NCI-H2107 (cell line): ENCODE results near the gene LRPPRC.
"Not testable (repeated sequence)": the region's sequence is repeated elsewhere in the genome, so short reads cannot be mapped to it uniquely, and the experiment has no call there.

Experiments used
- DNase-seq: peaks from one replicate; lab custom pipeline; 2025; lab: John Stamatoyannopoulos, UW

LRPPRC gene

DNA sequence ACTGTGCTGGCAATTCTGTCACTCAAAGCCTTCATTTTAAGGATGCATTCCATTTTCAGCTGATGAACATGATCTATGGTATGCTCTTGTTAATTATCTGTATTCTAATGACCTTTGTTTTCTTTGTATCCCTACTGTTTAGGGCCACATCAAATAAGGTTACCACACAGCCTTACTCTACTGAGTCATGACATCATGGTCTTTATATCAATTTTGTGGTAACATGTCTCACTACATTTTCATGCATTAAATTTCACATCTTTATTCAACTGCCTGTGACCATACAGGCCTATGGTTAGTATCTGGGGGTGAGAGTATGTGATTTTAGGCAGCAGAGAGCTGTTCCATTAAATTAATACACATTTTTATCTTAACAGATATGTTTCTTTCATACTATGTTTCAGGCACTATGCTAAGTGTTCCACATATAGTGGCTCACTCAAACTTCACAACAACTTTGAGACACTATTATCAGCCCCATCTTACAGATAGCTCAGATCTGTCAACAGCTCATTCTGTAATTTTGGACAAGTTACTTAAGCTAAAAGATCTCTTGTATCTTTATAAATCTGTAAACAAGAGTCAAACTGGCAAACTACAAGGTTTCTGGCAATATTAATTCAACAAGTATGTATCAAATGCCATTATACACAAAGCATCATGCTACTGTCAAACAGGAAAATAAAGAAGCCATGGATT is 18.0 kb downstream of the LRPPRC start:
- no peak for DNase-seq

DNA sequence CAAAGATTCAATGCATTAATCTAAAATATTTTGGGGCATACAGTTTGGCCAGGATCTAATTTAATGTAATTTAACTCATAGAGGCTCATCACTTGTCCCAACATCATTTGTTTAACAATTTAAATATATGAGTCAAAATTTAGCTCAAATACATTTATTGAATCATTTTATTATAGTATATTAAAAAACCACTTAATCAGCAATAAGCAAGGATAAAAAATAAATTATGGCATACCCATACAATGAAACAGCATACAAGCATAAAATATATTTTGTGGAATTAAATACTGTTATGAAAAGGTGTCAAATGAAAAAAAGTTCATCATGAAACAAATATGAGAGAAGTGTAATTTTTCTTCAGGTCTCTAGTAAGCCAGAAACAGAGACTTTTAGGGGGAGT is 34.9 kb downstream of the LRPPRC start:
- no peak for DNase-seq

DNA sequence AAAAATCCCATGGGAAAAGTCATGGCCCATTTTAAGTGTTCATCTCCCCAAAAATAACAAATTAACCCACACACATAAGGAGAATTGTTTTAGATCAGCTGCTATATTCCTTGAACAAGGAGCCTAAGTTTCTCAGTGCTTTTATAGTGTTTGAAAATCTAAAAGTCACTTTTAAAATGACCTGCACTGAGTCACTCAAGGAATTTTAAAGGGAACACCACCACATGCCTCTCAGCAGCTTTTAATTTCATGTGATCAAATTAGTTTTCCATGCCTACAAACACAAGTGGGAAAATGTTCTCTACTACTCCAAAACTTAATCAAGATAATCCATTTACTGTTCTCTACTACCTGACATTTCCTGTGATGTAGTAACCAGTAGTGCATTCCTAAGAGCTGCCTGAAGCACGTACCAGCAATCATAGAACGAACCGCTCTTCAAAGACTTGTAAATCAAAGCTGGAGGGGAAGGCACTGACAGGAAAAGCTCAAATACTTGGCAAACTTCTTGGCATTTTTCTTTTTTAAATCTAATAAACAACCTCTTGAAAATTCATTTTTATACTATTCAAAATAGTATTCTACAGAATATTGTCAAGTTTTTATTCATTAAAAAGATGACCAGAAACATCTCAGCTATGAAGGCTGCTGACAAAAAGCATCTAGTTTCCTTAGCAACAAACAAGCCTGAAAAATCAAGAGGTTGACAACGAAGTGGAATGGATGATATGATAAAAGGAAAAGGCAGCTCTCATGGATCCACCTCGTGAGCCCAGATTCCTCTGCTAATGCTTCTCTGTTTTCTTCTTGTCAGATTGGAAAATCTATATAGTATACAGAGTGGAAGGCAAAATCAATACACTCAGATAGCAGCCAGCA is 37.2 kb downstream of the LRPPRC start:
- no peak for DNase-seq

DNA sequence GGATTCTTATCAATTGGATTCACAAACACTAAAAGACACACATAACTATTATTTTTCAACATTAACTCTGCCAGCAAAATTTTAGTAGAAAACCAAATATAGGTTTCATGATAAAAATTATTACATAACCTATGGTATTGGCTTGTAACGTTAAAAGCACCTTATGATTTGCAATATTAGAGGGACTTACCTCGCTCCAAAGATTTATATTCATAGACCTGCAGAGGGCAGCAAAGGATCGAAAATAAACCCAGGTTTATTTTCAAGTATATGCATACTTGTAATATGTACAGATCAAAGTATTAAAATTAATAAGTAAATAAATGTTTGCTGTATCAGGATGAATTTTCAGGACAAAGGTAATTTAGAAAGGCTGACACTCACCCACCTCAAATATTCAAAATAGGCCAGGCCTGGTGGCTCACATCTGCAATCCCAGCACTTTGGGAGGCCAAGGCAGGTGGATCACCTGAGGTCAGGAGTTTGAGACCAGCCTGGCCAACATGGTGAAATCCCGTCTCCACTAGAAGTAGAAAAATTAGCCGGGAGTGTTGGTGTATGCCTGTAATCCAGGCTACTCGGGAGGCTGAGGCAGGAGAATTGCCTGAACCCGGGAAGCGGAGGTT is 45.3 kb downstream of the LRPPRC start:
- no peak for DNase-seq

DNA sequence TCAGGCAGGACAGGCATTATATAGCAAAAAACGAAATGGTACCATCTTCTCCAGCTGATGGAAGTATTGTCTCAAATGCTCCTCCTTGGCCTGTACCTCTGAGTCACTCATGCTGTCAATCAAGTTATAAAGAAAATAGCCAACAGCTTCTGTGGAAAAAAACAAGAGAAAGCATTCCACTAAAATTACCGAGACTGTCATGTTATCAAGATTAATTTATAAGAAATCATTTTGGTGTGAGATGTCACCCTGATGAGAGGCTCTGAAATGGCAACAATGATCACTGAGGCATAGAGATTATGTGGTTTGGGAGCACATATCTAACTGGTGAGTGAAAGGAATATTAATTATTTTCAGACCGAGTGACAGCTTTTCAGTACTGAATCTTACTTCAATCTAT is 47.4 kb downstream of the LRPPRC start:
- DNase-seq = no peak

DNA sequence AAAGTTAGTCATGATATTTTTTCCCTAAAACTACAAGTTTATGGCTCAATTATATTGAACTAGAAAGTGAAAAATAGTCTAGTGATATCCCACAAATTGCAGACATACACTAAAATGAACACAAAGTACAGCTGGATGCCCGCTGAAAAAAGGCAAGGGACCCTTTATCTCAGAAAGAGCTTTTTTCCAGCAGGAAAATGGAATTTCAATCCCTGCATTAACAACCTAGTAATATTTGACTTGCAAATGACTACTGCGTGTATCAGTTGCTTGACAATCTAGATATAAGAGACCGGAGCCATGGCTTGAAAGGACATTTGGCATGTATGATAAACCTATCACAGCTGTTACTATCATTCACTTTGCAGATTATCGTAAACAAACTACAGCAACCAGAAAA is 49.1 kb downstream of the LRPPRC start:
- DNase-seq = no peak

DNA sequence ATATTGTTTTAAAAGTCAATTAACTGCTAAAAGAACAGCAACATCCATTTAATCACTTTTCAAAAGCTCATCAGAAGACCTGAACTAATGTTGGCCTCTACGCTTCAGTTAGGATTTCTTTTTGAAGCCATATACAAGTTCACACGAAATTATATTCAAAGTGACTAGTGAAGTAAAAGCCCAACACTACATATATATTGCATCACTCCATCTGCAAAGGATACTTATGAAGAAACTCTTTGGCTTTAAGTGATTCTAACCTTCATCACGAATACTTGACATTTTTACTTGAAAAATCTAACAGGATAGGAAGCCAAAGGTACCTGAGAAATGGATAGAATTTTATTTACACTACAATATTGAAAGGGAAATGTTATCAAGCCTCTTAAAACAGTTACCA is 50.4 kb downstream of the LRPPRC start:
- no peak for DNase-seq

DNA sequence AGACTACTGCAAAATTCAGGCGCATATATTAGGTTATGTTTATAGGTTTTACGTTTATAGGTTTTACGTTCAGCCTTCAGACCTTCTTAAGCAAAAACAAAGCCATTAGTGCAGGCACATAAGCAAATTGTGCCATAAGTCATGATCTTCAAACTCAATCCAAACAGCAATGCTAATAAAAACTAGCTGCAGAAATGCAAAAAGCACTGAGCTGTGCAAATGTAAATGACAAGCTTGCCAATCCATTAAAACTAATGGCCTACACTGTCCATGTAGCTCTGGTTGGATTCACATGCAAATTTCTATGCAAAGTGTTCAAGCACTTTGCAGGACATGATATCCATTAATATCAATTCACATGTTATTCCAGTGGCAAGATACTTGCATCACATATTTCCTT is 50.9 kb downstream of the LRPPRC start:
- no peak for DNase-seq

DNA sequence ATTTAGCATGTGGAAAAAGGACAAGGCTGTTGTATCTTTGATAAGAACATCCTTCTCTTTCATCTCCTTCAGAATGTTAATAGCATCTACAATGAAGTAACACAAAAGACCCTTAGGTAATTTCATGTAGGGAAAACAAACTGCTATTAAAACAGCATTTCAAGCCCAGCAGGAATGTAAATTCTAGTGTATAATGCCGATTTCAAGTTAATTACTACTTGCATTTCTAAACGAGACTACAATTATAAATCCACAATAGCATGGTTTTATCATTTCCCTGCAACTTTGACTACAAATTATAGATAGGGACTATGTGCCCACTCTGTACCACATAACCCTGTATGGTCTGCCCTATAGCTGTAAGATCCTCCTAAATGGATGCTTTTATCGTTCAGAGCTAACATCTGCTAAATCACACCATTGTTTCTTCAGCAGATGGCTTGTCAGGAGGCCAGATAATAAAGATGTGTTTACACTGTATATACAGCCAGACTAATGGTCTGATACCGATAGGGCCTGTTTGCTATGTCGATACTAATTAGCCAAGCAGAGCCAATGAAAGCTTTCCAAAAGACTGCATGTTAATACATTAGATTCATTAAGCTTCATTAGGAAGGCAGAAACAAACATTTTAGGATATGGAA is 51.9 kb downstream of the LRPPRC start:
- no peak for DNase-seq

DNA sequence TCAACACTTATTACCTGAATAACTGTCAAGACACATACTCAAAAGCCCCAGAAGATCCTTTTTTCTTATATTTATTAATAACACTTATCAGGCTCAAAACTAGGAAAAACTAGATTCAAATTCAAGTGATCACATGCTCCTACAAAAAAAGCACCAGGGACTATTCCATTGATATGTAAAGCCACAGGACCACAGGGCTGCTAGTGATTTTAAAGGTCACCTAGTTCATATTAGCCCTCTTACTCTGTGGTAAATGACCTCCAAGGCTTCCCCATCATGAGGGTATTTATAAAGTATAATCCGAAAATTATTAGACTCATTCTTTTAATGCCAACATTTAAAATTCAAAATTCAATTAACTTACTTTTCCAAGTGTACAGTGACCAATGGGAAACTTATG is 52.5 kb downstream of the LRPPRC start:
- no peak for DNase-seq

DNA sequence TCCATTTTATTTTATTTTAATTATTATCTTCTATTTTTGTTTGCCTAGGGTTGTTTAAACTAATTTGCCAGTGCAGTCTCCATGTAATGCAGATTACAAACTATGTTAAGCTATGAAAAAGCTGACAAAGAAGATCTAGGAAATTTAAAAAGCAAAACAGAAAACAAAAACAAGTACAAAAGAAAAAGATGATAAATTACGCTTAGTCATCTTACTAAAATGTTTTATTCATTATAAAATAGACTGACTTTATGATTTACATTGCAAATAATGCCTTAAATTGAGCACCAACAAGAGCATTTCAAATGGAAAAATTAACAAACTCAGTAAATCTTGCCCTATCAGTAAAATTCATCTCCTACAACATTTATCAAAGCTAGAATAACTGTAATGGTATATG is 52.9 kb downstream of the LRPPRC start:
- no peak for DNase-seq

DNA sequence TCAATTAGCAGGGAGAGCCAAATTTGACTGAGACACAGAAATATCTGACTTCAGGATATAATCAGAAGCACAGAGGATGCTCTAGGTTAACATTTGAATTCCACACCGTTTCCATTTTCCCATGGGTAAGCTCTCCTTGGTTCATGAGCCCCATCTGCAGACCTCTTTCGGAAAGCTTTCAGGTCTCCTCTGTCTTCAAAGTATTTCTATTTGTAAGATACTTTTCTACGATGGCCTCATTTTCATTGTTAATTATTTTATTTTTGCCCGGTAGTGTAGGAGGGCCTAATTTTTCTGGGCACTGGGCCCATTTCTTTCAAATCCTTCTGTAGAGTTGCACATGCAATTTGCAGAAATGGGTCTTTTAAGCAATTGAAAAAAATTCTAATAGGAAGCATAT is 53.8 kb downstream of the LRPPRC start:
- DNase-seq = no peak

DNA sequence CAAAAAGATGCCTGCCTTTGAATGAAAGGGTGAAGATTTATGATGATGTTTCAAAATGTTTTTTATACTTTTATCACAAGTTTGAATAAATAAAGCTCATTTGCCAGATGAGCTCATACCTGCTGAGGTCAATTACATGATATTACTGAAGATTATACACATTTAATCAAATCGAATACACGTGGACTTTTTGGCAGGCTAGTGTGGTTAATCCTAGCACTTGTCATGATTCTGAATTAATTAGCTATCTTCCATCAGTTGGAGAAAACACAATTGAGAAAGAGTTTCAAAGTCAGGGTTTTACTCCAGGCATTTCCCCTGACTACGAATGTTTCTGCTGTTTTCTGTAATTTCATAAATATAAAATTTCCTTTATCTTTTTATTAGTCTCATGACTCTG is 54.4 kb downstream of the LRPPRC start:
- no peak for DNase-seq

DNA sequence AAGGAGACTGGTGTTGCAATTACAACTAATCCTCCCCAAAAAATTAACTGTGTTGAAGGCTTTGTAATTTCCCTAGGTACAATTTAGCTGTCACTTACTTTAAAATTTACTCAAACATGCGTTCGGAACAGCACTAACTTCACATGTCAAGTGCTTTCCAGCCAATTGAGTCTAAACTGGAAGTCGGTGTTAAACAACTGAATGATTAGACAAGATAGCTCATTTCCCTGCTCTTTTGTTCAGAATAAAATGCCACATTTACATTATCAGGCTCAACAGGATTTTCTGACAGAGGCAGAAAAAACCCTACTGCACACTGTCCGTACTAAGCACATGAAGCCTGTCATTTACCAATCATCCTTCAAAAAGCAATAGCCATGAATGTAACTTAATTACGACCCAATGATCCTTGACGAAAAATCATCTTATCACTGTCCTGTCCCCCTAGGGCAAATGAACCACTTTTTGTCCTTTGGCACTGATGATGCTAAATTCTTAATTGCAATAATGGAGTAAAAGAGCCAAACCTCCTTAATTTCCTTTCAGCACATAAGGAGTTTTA is 56.0 kb downstream of the LRPPRC start:
- DNase-seq = no peak

DNA sequence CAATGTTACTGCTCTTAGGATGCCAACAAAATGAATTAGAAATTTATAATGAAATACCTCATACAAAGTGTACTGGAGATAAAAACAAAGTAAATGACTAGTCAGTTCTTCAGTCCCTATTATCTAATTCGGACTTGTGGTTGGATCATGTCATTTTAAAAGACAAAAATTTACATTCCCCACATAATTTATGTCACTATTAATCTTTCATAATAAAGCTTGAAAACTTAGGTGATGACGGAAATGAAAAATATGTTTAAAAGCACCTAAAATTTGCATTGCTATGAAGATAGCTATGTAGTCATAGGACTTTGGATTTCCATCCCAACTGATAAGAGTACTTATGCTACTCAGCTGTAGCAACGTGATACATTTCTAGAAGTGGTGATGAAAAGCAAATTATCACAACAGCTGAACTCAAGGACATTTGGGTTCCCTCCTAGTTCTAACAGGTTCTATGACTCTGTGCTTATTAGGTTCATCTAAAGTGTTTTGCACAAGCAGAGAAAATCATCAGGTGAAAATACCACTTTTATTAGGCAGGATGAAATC is 58.4 kb downstream of the LRPPRC start:
- no peak for DNase-seq

DNA sequence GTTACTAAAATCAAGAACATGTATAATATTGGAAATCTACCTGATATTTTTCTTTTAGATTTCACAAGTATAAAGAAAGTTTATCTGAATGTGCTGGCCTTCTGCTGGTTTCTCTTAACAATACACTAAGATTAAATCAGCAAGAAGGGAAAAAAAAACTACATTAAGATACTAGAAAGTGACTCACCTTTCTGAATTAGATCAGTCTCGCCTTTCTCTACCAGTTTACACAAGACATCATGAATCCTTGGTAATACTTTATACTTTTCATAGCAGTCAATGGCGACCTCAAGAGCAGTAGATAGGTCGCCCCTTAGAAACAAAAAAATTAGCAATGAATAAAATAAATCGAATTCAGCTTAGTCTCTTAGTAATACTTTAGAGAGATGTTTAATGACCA is 61.2 kb downstream of the LRPPRC start:
- DNase-seq = no peak

DNA sequence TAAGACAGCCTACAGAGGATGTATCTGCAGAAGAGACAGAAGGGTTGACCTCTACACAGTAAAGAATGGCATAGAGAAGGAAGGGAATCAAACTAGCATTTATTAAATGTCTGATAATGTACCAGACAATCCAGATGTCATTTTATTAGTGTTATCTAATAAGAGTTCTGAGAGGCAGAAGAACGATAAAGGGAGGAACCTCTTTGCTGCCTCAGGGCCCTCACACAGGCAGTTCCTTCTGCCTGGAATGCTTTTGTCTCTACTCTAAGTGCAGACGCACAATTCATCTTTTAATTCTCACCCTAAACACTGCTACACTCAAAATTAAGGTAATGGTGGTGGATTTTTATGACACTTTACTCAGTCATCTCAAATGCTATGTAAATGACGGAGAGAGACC is 64.5 kb downstream of the LRPPRC start:
- no peak for DNase-seq

DNA sequence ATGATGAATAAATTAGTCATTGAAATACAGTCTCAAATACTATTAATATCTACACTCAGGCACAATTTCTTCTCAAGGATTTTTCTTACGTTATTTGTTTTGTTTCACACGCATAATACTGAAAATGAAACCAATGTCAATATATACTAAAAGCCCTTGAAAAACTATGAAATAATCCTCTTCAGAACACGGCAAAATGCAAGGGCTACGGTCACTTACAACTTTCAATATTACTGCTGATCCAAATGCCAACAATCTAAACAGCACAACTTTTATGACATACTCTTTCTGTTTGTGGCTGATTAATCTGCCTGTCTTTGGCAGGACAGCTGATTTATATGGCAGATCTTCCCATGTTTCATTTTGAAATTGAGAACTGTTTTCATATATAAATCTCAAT is 68.3 kb downstream of the LRPPRC start:
- DNase-seq = no peak

DNA sequence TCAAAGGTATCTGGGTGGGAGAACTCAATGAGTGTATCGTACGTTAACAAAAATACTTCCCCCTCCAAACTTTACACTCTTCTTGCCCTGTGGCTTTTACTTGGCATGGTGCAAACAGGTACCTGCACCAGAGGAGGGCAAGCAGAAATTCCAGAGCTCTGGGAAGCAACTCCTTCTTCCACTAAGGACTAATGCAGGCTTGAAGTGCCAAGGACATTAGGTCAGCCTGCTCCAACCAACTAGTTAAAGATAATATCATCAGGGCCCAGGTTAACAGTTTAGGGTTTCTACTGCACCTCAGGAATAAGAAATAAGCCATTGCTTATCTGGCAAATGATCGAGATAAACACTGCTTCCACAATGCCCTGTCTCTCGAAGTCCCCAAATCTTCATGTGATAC is 70.4 kb downstream of the LRPPRC start:
- DNase-seq = no peak

DNA sequence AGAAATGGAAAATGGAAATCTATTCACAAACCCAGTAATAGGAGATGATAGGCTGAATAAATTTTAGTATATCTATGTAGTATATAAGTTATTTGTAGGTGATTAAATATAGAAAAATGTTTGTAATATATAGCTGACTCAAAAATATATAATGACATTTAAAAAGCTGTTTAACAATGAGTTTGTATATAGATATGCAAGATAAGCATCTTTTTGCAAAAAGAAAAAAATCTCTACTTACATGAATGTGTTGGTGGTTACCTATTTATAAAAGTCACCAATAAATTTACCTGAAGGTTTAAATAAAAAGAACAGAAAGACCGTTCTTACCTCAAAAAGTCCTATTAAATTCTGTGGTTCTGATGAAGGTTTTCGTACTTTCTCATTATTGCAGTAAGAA is 71.3 kb downstream of the LRPPRC start:
- no peak for DNase-seq

DNA sequence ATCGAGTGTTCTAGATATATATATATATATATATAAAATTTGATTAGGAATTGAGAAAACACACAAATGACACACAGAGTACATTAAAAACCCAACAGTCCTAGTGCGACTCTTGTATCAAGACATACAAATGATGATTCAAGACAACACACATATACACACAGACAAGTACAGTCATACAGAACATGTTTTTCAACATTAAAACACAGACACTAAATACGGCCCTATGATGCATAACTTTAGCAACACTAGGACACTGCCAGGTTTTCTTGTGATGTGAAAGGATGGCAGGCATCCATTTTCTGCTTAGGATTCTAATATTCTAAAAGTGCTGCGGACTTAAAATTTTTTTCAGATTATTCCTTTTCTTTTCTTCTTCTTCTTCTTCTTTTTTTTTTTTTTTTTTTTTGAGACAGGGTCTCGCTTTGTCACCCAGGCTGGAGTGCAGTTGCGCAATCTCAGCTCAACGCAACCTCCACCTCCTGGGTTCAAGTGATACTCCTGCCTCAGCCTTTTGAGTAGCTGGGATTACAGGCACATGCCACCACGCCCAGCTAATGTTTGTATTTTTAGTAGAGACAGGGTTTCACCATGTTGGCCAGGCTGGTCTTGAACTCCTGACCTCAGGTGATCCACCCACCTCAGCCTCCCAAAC is 84.5 kb downstream of the LRPPRC start:
- DNase-seq = not testable (repeated sequence)
